HG02571 (cell line): ENCODE data around the gene AHRR.
A peak's percentile ranks its signal among the peaks of the same experiment; 100 is the strongest.
"Not testable (repeated sequence)": the region's sequence is repeated elsewhere in the genome, so short reads cannot be mapped to it uniquely, and the experiment has no call there.

Experiments
- ATAC-seq: cut with Tn5 transposase; IDR thresholded peaks from one replicate; pipeline ENCODE4 v1.9.1; 2021; ENCODE audit warnings: mild to moderate bottlenecking, moderate library complexity; ENCODE audit not compliant: unreplicated experiment

AHRR gene

DNA sequence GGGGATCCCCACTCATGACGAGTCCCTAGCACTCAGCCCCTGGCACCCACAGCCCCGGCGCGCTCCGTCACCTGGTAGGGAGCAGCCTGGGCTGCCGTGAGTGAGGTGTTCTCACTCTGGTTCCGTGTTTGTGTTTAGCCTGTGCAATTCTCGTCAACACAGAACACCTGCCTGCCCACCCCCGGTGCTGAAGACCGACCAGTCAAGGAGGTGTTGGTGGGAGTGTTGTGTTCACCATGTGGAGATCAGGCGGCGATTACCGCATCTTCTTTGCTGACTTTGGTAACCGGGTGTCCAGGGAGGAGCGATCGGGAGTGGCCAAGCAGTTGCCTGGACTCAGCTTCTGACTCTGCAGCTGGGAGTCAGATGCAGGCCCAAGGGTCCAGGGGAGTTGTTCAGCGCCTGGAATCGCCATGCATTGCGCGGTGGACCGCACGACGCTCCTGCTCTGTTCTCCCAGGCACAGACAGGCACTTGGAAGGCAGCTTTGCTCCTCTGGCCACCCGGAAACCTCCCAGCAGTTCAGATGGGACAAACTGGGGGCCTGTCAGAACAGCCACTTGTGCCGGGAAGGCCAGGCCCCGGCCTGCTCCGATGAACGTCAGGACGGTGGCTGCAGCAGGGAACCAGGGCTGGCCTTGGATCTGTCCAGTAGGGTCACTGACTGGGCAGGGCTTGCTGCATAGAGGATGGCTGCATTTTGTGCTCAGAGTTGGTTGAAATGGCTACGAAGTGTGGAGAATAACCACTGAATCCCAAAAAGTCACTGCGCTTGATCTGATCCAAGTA lies 149.6 kb downstream of the AHRR start:
- no peak for ATAC-seq

GRCh38 chr5:471750-472058 lies 150.2 kb downstream of the AHRR start:
- no peak for ATAC-seq

GRCh38 chr5:472076-472655 lies 150.7 kb downstream of the AHRR start:
- peak; percentile 10 for ATAC-seq

DNA sequence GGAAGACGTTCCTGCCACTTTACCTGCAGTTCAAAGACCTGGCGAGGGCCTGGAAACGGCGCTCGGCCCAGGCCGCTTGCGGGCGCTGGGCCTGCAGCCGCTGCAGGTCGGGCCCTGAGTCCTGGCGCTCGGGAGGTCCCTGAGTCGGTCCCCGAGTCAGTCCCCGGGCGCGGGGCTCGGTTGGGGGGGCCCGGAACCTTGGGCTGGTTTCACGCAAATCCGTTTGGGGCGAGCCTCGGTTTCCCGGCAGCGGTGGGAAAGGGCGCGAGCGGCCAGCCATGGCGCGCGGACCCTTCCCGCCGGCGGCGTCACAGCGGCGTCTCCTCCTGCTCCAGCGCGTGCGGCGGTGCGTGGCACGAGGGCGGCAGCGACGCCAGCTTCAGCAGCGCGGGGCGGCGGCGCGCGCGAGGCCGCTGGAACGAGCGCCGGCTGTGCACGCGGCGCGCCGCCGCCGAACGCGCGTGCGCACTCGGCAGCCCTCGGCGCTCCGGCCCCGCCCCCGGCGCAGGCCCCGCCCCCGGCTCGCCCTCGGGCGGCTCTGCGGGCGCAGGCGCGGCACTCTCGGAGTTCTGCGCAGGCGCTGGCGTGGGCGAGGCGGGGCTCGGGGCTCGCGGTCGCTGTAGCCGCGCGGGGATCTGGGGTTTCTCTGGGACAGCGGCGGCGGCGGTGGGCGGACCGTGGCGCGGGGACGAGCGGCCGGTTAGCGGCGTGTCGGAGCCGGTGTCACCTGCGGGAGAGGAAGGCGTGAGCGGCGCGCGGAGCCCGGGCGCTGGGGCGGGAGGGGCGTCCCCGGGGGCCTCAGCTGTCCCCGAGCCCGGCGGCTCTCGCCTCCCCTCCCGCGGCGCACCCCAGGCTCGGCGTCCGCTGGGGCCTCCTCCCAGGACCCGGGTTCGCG lies 151.4 kb downstream of the AHRR start:
- peak; percentile 65 for ATAC-seq

DNA sequence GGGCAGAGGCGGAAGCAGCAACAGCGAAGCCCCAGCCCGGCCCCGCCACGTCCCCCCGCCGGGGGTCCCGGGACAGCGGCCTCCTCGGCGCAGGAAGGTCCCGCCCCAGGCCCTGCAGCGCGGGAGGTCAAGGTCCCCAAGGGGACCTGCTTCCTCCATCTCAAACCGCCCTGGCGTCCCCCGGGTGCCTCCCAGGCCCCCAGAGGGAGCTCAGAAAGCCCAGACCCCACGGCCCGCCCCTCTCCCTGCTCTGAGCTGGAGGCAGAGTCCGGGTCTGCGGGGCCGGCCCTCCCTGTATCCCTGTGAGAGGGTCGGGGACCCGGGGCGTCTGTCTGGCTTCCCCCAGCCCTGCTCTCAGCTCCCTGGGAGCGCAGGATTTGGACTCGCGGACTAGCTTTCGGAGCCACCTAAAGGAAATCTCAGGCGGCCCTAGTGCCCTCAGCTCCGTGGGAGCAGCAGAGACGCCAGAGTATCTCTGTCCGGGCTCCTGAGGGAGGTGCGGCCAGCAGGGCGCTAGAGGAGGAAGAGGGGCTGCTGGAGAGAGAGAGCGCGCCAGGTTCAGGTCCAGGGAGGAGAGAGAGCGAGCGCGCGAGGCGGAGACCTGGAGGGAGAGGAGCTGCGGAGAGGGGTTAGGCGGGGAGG lies 152.2 kb downstream of the AHRR start:
- peak; percentile 14 for ATAC-seq

DNA sequence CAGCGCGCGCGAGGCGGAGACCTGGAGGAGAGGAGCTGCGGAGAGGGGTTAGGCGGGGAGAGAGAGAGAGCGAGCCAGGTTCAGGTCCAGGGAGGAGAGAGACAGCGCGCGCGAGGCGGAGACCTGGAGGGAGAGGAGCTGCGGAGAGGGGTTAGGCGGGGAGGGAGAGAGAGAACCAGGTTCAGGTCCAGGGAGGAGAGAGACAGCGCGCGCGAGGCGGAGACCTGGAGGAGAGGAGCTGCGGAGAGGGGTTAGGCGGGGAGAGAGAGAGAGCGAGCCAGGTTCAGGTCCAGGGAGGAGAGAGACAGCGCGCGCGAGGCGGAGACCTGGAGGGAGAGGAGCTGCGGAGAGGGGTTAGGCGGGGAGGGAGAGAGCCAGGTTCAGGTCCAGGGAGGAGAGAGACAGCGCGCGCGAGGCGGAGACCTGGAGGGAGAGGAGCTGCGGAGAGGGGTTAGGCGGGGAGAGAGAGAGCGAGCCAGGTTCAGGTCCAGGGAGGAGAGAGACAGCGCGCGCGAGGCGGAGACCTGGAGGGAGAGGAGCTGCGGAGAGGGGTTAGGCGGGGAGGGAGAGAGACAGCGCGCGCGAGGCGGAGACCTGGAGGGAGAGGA lies 152.8 kb downstream of the AHRR start:
- ATAC-seq = not testable (repeated sequence)

GRCh38 chr5:474840-475661 lies 153.5 kb downstream of the AHRR start:
- no peak for ATAC-seq

DNA sequence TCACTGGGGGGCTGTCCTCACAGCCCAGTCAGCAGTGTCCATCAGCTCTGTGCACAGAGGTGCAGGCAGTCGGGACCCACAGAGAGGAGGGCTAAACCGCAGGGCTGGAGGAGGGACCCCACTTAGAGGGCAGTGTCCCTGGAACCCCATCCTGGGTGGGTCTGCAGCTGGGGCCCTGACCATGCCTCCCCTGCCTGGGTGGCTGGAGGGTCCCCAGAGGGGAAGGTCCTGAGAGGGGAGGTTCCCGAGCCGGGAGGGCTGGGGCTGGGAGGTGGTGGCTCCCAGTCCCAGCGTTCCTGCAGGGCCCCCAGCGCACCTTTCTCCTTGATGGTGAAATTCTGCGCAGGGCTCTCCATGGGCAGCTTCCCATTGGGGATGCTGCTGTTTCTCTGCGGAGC lies 154.2 kb downstream of the AHRR start:
- no peak for ATAC-seq

GRCh38 chr5:476102-476813 lies 154.7 kb downstream of the AHRR start:
- no peak for ATAC-seq

DNA sequence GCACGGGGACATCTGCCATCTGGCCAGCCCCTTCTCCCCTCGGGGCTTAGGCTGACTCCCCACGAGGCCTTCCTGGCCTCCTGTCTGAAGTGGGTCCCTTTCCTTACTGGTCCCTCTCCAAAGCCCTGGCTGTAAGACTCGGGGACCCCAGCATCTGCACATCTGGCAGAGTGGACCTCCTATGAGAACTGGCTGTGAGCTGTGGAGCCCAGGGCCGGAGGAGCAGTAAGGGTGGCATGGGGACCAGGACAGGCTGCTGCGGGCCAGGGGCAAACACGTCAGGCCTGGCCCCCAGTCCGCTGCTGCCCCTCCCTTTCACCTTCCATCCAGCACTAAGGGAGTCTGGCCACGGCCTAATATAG lies 155.3 kb downstream of the AHRR start:
- no peak for ATAC-seq

- ATAC-seq = no peak
Observed at GRCh38 chr5:477247-477646, 155.7 kb downstream of the AHRR start.

DNA sequence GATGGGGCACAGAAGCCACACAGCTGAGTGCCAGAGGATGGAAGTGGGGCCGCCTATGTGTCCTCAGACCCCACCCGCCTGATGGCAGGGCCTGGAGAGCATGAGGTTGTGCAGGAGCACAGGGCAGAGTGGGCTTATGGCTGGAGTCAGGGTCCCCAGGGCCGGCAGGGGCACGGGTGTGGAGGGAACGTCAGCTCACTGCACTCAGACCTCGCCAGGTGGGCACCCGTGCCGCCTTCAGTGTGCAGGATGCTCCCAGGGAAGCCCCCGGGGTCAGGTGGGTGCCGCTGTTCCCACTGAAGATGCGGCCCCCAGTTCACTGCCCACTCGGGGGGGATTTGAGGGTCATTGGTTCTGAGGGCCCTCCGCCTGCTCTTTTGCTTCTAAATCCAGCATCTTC lies 156.4 kb downstream of the AHRR start:
- no peak for ATAC-seq

- no peak for ATAC-seq
Observed at GRCh38 chr5:478369-478981, 157.0 kb downstream of the AHRR start.

GRCh38 chr5:478982-479535 lies 157.5 kb downstream of the AHRR start:
- no peak for ATAC-seq

GRCh38 chr5:479566-480319 lies 158.2 kb downstream of the AHRR start:
- ATAC-seq = no peak

- no peak for ATAC-seq
Observed at GRCh38 chr5:481347-481746, 159.8 kb downstream of the AHRR start.

DNA sequence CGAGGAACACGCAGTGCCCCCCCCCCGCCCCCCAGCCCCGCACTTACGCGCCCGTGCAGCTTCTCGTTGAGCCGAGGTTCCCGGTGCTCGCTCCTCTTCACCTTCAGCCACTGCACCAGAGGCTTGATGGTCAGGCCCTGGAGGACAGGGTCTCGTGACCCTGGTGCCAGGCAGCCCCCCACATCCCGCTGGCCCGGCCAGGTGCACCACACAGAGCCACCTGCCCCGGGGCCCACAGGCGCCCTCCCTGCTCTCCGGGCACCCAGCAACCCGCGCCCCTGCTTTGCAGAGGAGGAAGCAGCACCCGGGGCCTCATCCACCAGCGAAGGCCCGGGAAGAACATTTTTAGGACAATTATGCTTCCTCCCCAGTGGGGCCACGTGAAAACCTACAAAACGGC lies 160.5 kb downstream of the AHRR start:
- ATAC-seq = no peak

DNA sequence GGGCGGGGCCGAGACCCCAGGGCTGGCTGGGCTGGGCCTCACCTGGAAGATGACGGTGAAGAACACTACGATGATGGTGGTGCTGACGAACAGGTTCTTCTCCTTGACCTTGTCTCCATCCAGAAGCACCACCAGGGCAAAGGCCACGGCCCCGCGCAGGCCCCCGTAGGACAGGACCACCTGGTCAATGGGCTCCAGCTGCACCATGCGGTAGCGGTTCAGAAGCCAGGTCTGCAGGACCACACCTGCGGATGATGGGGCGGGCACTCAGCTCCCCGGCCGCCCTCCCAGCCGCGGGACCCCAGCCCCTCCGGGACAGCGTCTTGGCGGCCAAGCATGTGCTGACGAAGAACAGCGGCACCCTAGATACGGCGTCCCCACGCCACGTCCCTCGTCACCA lies 161.0 kb downstream of the AHRR start:
- no peak for ATAC-seq
